ENCODE data around the gene DLGAP1. TPM values are rescaled to one million over a fixed set of nuclear protein-coding genes. Genes with fewer than 3 reads are reported as not detected.

DLGAP1 gene
- total and polyA plus RNA-seq, 2 donors (not counting 1 experiment from before 2014, with no cell fraction given), result 0.07 to 0.61 TPM

- CTCF ChIA-PET, result interaction anchor here (0.7 to 10.7 kb wide), 37 partner anchors 8 to 605 kb away, joined by 3 to 430 read pairs (median 7); partner anchors contain the start of genes MYL12A and MYL12B
- Histone ChIP-seq H3K27me3 (replicated peaks in 1 of 4; ENCODE audit: control extremely low read depth in 1 of 4, control insufficient read depth in 3 of 4, insufficient read depth in 4 of 4, low read length in 3 of 4) (no peaks in the 10 kb centered on the region), H3K79me2 (ENCODE audit: control insufficient read depth, insufficient read depth, low read length) (no peaks in the 10 kb centered on the region), H3K4me1 (ENCODE audit: control insufficient read depth in 2 of 2, insufficient read depth in 2 of 2, low read length in 2 of 2) (peaks cover 5 to 8% of the 10 kb centered on the region in 2 donors), H3K36me3 (replicated peaks in 1 of 2; ENCODE audit: control extremely low read depth in 1 of 2, control insufficient read depth in 1 of 2, extremely low read depth in 1 of 2, insufficient read depth in 2 of 2, low read length in 1 of 2) (no peaks in the 10 kb centered on the region), H3K4me2 (replicated peaks; ENCODE audit: low read depth, low read length, poor library complexity, severe bottlenecking) (no peak overlapping the region), H3K9me3 (ENCODE audit: control extremely low read depth in 1 of 3, control insufficient read depth in 2 of 3, insufficient read depth in 1 of 3, low read length in 2 of 3) (no peaks in the 10 kb centered on the region), H4K20me1 (ENCODE audit: control insufficient read depth, insufficient read depth, low read length, poor library complexity, severe bottlenecking) (no peaks in the 10 kb centered on the region), H3K27ac (ENCODE audit: low read length in 2 of 2) (no peak overlapping the region), H3K9ac (ENCODE audit: low read length) (no peak overlapping the region), H2AFZ (ENCODE audit: insufficient read depth, low read depth, low read length, poor library complexity, severe bottlenecking) (no peak overlapping the region), H3K4me3 (ENCODE audit: control extremely low read depth in 1 of 5, extremely low read depth in 1 of 5, insufficient read depth in 1 of 5, low read depth in 2 of 5, low read length in 4 of 5) (no peak overlapping the region)
- peaks cover 12% of the 10 kb centered on the region for H3K4me1 Mint-ChIP-seq
- TF ChIP-seq CTCF (IDR thresholded peaks at IDR 0.05) (no peak), EZH2 (IDR thresholded peaks at IDR 0.05; ENCODE audit: borderline replicate concordance, insufficient read depth, low read depth, low read length, poor library complexity, severe bottlenecking) (no peak)
- ATAC-seq (ENCODE audit: low read depth) (no peak), DNase-seq (no peak)
- H3K9me3 Mint-ChIP-seq (ENCODE audit: insufficient read depth), result no peaks in the 10 kb centered on the region
- WGBS (ENCODE audit: insufficient coverage), result 83% methylated on average over 2 of the region's 8 CpGs
- H3K4me3 Mint-ChIP-seq, result no peak overlapping the region
- intact Hi-C loops (cut with micrococcal nuclease), result loop anchor here (2.0 to 5.0 kb wide), 3 partner anchors 73 to 735 kb away; no protein-coding TSS in a partner anchor
- POLR2A ChIA-PET, result interaction anchor here (1.3 kb wide), 1 partner anchor 385 kb away, joined by 3 read pairs; no protein-coding TSS in a partner anchor
- no peak overlapping the region for H3K27ac Mint-ChIP-seq
- H3K27me3 Mint-ChIP-seq, result no peaks in the 10 kb centered on the region
These were observed 787.6 kb downstream of the DLGAP1 start for GRCh38 chr18:3667255-3668137.
